GM12874 (cell line): ENCODE measurements around the gene ZFP90.

ENCODE experiments used
- CTCF ChIP-seq: IDR thresholded peaks from 2 replicates; pipeline ENCODE4 v1.5.1; 2011; ENCODE audit warnings: low read depth, mild to moderate bottlenecking, control low read depth, low read length, moderate library complexity; ENCODE audit not compliant: insufficient read depth

ZFP90 gene

GRCh38 chr16:68596266-68596665 is 57.2 kb downstream of the ZFP90 start:
- TF ChIP-seq CTCF = no peak

GRCh38 chr16:68599586-68599985 is 60.5 kb downstream of the ZFP90 start:
- no peak for TF ChIP-seq CTCF

GRCh38 chr16:68605746-68606145 is 66.7 kb downstream of the ZFP90 start:
- no peak for TF ChIP-seq CTCF

- TF ChIP-seq CTCF = no peak
Measured at GRCh38 chr16:68607443-68607842, 68.4 kb downstream of the ZFP90 start.

GRCh38 chr16:68608330-68608729 is 69.2 kb downstream of the ZFP90 start:
- TF ChIP-seq CTCF = no peak

- no peak for TF ChIP-seq CTCF
Measured at GRCh38 chr16:68612996-68613395, 73.9 kb downstream of the ZFP90 start.

GRCh38 chr16:68617734-68618133 is 78.6 kb downstream of the ZFP90 start:
- TF ChIP-seq CTCF = no peak
